GM23338 (cell line): ENCODE results near the gene CFAP299. TPM values are rescaled to one million over a fixed set of nuclear protein-coding genes. Genes with fewer than 3 reads are reported as not detected.

Source experiments
- ATAC-seq: fragments of 200-7000 bp; cut with Tn5 transposase; 3 replicates; pipeline ENCODE4 v1.9.1; 2020
- DNase-seq: peaks from one replicate; pipeline ENCODE4 v3.0.0-alpha.2; 2015; ENCODE audit warnings: low spot score
- H2AFZ ChIP-seq: fragments of 200-600 bp; sonication (generic); 2 replicates; pipeline ENCODE4 v1.8.0; 2016; ENCODE audit warnings: antibody characterized with exemption, mild to moderate bottlenecking, moderate library complexity
- H3F3A ChIP-seq: fragments of 200-600 bp; sonication (generic); replicated peaks from 2 replicates; pipeline ENCODE4 v1.8.0; 2017; ENCODE audit warnings: antibody characterized with exemption, mixed run types, low read depth
- H3K27ac ChIP-seq: fragments of 200-600 bp; sonication (generic); 2 replicates; pipeline ENCODE4 v1.6.1; 2016; ENCODE audit warnings: low read depth
- H3K27me3 ChIP-seq: fragments of 200-600 bp; sonication (generic); 2 replicates; pipeline ENCODE4 v1.8.0; 2016; ENCODE audit warnings: mild to moderate bottlenecking, mixed run types, moderate library complexity; ENCODE audit not compliant: insufficient read depth
- H3K36me3 ChIP-seq: fragments of 200-600 bp; sonication (generic); 2 replicates; pipeline ENCODE4 v1.8.0; 2016; ENCODE audit warnings: mild to moderate bottlenecking; ENCODE audit not compliant: insufficient read depth
- H3K4me1 ChIP-seq: fragments of 200-600 bp; sonication (generic); 2 replicates; pipeline ENCODE4 v1.8.0; 2016; ENCODE audit warnings: mild to moderate bottlenecking, moderate library complexity; ENCODE audit not compliant: insufficient read depth
- H3K4me2 ChIP-seq: fragments of 200-600 bp; sonication (generic); 2 replicates; pipeline ENCODE4 v1.7.1; 2017; ENCODE audit warnings: mixed run types
- H3K4me3 ChIP-seq: fragments of 200-600 bp; sonication (generic); 2 replicates; pipeline ENCODE4 v1.6.1; 2016; ENCODE audit warnings: mixed run types
- H3K79me2 ChIP-seq: fragments of 200-600 bp; sonication (generic); replicated peaks from 2 replicates; pipeline ENCODE4 v1.8.0; 2017; ENCODE audit warnings: mild to moderate bottlenecking; ENCODE audit not compliant: insufficient read depth
- H3K9me2 ChIP-seq: fragments of 200-600 bp; sonication (generic); 2 replicates; pipeline ENCODE4 v1.8.0; 2017; ENCODE audit not compliant: insufficient read depth
- H4K20me1 ChIP-seq: fragments of 200-600 bp; sonication (generic); replicated peaks from 2 replicates; pipeline ENCODE4 v1.8.0; 2017; ENCODE audit warnings: mild to moderate bottlenecking; ENCODE audit not compliant: insufficient read depth
- H3K27ac Mint-ChIP-seq: 2 replicates; pipeline ENCODE4 v1.8.0; 2020; ENCODE audit warnings: inconsistent platforms, mild to moderate bottlenecking, moderate library complexity, mixed read lengths
- H3K27me3 Mint-ChIP-seq: 3 replicates; pipeline ENCODE4 v1.8.0; 2022; ENCODE audit warnings: low read depth, mild to moderate bottlenecking, moderate library complexity, mixed read lengths, inconsistent platforms; ENCODE audit not compliant: insufficient read depth, poor library complexity
- H3K36me3 Mint-ChIP-seq: 3 replicates; pipeline ENCODE4 v1.8.0; 2021; ENCODE audit warnings: low read depth, mild to moderate bottlenecking, inconsistent platforms, moderate library complexity, mixed read lengths
- H3K4me1 Mint-ChIP-seq: 3 replicates; pipeline ENCODE4 v1.8.0; 2020; ENCODE audit warnings: mild to moderate bottlenecking, inconsistent platforms, mixed read lengths
- H3K4me3 Mint-ChIP-seq: 3 replicates; pipeline ENCODE4 v1.8.0; 2021; ENCODE audit warnings: moderate library complexity, mild to moderate bottlenecking, inconsistent platforms, mixed read lengths
- H3K9me3 Mint-ChIP-seq: 3 replicates; pipeline ENCODE4 v1.8.0; 2020; ENCODE audit warnings: moderate library complexity, mild to moderate bottlenecking, inconsistent platforms, mixed read lengths
- CREB1 ChIP-seq: fragments of 250-450 bp; sonication (Bioruptor Pico); IDR thresholded peaks from 2 replicates; pipeline ENCODE4 v1.5.0; 2020; ENCODE audit warnings: low read depth, mild to moderate bottlenecking, moderate library complexity
- CTCF ChIP-seq, 2 experiments: fragments of 200-600 bp in 1 of 2; sonication (generic) in 1 of 2; conservative IDR thresholded peaks; 2 replicates each; pipeline versions ENCODE4 v1.5.1 to v1.6.1; 2016 to 2017; ENCODE audit warnings: antibody characterized with exemption in 2 of 2, low read depth in 2 of 2, mild to moderate bottlenecking in 2 of 2, moderate library complexity in 1 of 2
- ETS1 ChIP-seq: IDR thresholded peaks from 2 replicates; pipeline ENCODE4 v1.6.1; 2016; ENCODE audit warnings: antibody characterized with exemption
- EZH2 ChIP-seq: fragments of 200-600 bp; sonication (generic); IDR thresholded peaks from one replicate; pipeline ENCODE4 v1.8.0; 2017; ENCODE audit warnings: antibody characterized with exemption, mild to moderate bottlenecking, low read depth; ENCODE audit not compliant: unreplicated experiment
- EZH2phosphoT487 ChIP-seq: fragments of 200-600 bp; sonication (generic); IDR thresholded peaks from one replicate; pipeline ENCODE4 v1.8.1; 2018; ENCODE audit warnings: antibody characterized with exemption; ENCODE audit not compliant: unreplicated experiment
- JUNB ChIP-seq: IDR thresholded peaks from one replicate; pipeline ENCODE4 v1.6.1; 2016; ENCODE audit warnings: antibody characterized with exemption; ENCODE audit not compliant: unreplicated experiment
- NANOG ChIP-seq: IDR thresholded peaks from 2 replicates; pipeline ENCODE4 v1.6.1; 2016; ENCODE audit warnings: antibody characterized with exemption, borderline replicate concordance
- REST ChIP-seq: IDR thresholded peaks from one replicate; pipeline ENCODE4 v1.6.1; 2018; ENCODE audit warnings: antibody characterized with exemption; ENCODE audit not compliant: unreplicated experiment
- STAT1 ChIP-seq: IDR thresholded peaks from one replicate; pipeline ENCODE4 v1.6.1; 2016; ENCODE audit warnings: antibody characterized with exemption; ENCODE audit not compliant: unreplicated experiment
- ZNF114 ChIP-seq: fragments of 250-450 bp; sonication (Bioruptor Pico); IDR thresholded peaks from 2 replicates; pipeline ENCODE4 v1.5.0; 2020; ENCODE audit warnings: mild to moderate bottlenecking, moderate library complexity
- ZNF462 ChIP-seq: fragments of 250-450 bp; sonication (Bioruptor Pico); IDR thresholded peaks from 2 replicates; pipeline ENCODE4 v1.5.0; 2020; ENCODE audit warnings: mild to moderate bottlenecking, moderate library complexity
- polyA plus RNA-seq: library from polyadenylated mRNA; unstranded; fragments of >200 nt; fragmentation: Nextera tagmentation; extraction: Ambion mirVana; gene quantifications from 2 replicates; pipeline ENCODE4 v1.2.1, GENCODE V29; 2016
- total RNA-seq: library from RNA; depleted of rRNA; stranded (reverse); fragments of >200 nt; shearing (Covaris generic); gene quantifications from 2 replicates; pipeline ENCODE4 v1.2.3, GENCODE V29; 2014

Gene CFAP299
- total and polyA plus RNA-seq, 2 experiments from 2014 or later, result not detected

- Histone ChIP-seq H2AFZ (no peak overlapping the region), H3K9me2 (no peaks in the 10 kb centered on the region), H3K4me2 (no peak overlapping the region), H3K79me2 (no peaks in the 10 kb centered on the region), H3K27me3 (no peaks in the 10 kb centered on the region), H3F3A (no peaks in the 10 kb centered on the region), H3K4me3 (no peak overlapping the region), H3K4me1 (no peaks in the 10 kb centered on the region), H3K27ac (no peak overlapping the region), H3K36me3 (no peaks in the 10 kb centered on the region), H4K20me1 (no peaks in the 10 kb centered on the region)
- H3K4me3 Mint-ChIP-seq, result no peak overlapping the region
- no peaks in the 10 kb centered on the region for H3K36me3 Mint-ChIP-seq
- ATAC-seq (no peak), DNase-seq (no peak)
- no peaks in the 10 kb centered on the region; the same call in 2 of the 3 replicates for H3K9me3 Mint-ChIP-seq
- H3K4me1 Mint-ChIP-seq, result no peaks in the 10 kb centered on the region
- H3K27me3 Mint-ChIP-seq, result no peaks in the 10 kb centered on the region
- H3K27ac Mint-ChIP-seq, result no peak overlapping the region
- TF ChIP-seq STAT1 (no peak), CREB1 (no peak), EZH2phosphoT487 (no peak), EZH2 (no peak), REST (no peak), CTCF (conservative IDR thresholded peaks at IDR 0.05; ENCODE audit: low read depth in 2 of 2) (no peak), ETS1 (no peak), ZNF114 (no peak), NANOG (no peak), ZNF462 (CRISPR knock-in tag) (no peak), JUNB (no peak)
These were observed 496.1 kb downstream of the CFAP299 start for GRCh38 chr4:80831383-80832361.
